ENCODE results near the gene ARFGAP2. TPM values are rescaled to one million over a fixed set of nuclear protein-coding genes. Genes with fewer than 3 reads are reported as not detected.

ARFGAP2 gene
- total and polyA plus RNA-seq, 2 donors (not counting 3 experiments of a cell fraction or from before 2014, with no cell fraction given) = 78.9 to 108 TPM

GRCh38 chr11:47160753-47161133 lies 15.9 kb downstream of the ARFGAP2 start:
- Histone ChIP-seq H3K4me3 (replicated peaks in 1 of 3; ENCODE audit: insufficient read depth in 1 of 3, low read depth in 1 of 3, low read length in 3 of 3) (no peak overlapping the region), H2AFZ (ENCODE audit: low read depth, low read length) (no peak overlapping the region), H3K36me3 (ENCODE audit: control insufficient read depth in 2 of 2, extremely low read depth in 1 of 2, insufficient read depth in 2 of 2, low read length in 2 of 2) (peaks cover 5 to 18% of the 10 kb centered on the region in 2 experiments), H3K9me1 (replicated peaks; ENCODE audit: control insufficient read depth, extremely low read depth, insufficient read depth, low read length) (no peaks in the 10 kb centered on the region), H3K4me2 (ENCODE audit: insufficient read depth, low read length) (no peak overlapping the region), H3K9ac (replicated peaks; ENCODE audit: extremely low read depth, insufficient read depth, low read length) (no peak overlapping the region), H3K27ac (ENCODE audit: insufficient read depth, low read depth, low read length) (no peak overlapping the region), H3K79me2 (ENCODE audit: control insufficient read depth, insufficient read depth, low read length) (no peaks in the 10 kb centered on the region), H3K4me1 (ENCODE audit: control insufficient read depth, extremely low read depth, insufficient read depth, low read length) (no peaks in the 10 kb centered on the region), H3K9me3 (replicated peaks; ENCODE audit: control insufficient read depth, insufficient read depth, low read length) (no peaks in the 10 kb centered on the region), H3K27me3 (ENCODE audit: control insufficient read depth in 2 of 2, insufficient read depth in 2 of 2, low read length in 2 of 2) (no peaks in the 10 kb centered on the region), H4K20me1 (replicated peaks; ENCODE audit: control insufficient read depth, extremely low read depth, insufficient read depth, low read length) (no peaks in the 10 kb centered on the region)
- intact Hi-C loops (cut with micrococcal nuclease) (loop anchor here (1.0 kb wide), 2 partner anchors 195 to 271 kb away; no protein-coding TSS in a partner anchor), dilution Hi-C loops (cut with MboI; ENCODE audit: extremely low pct_ligation_motif_present, low sequenced_read_pairs) (no loop called here)
- no peak for TF ChIP-seq EZH2 (IDR thresholded peaks at IDR 0.05; ENCODE audit: borderline replicate concordance, low read depth, low read length, severe bottlenecking)
- no peak for TF ChIP-seq MAX (IDR thresholded peaks at IDR 0.05; ENCODE audit: insufficient read depth, insufficient read length)
- TF ChIP-seq MYC (IDR thresholded peaks at IDR 0.05; ENCODE audit: low read depth, low read length) = no peak
- TF ChIP-seq POLR2A (IDR thresholded peaks at IDR 0.05; ENCODE audit: low read depth, low read length) = no peak
- TF ChIP-seq POLR2AphosphoS5 (IDR thresholded peaks at IDR 0.05; ENCODE audit: insufficient read depth, low read depth, low read length) = no peak
- TF ChIP-seq CTCF (IDR thresholded peaks at IDR 0.05; ENCODE audit: extremely low read depth in 1 of 2, insufficient read depth in 1 of 2, low read depth in 1 of 2, low read length in 2 of 2) = no peak
- TF ChIP-seq FOS (IDR thresholded peaks at IDR 0.05; ENCODE audit: borderline replicate concordance, insufficient read depth, low read length) = no peak
- TF ChIP-seq JUN (IDR thresholded peaks at IDR 0.05; ENCODE audit: borderline replicate concordance, insufficient read depth, insufficient read length, low read depth) = no peak
- no peak for TF ChIP-seq GATA2 (IDR thresholded peaks at IDR 0.05; ENCODE audit: insufficient read depth, insufficient read length, low read depth, low read length)
- DNase-seq (ENCODE audit: low read depth, low spot score) (peak; percentile 19), FAIRE-seq (no peak)
- POLR2A ChIA-PET = no interaction called here
- CTCF ChIA-PET = interaction anchor here (0.6 to 1.7 kb wide), 20 partner anchors 8 to 334 kb away, joined by 3 to 11 read pairs (median 4); partner anchors contain the start of genes CKAP5 and CSTPP1
- no TSS peak for BruUV-seq (replicated peaks)
